Body of pancreas (tissue), 4 donors: Measurements from ENCODE around the gene RAB44. TPM values are rescaled to one million over a fixed set of nuclear protein-coding genes. Genes with fewer than 3 reads are reported as not detected.

Experiments
- ATAC-seq: fragments of 150-250 bp; one replicate; pipeline ENCODE4 v1.9.1; 2016
- DNase-seq, 4 donors: peaks; one replicate each; pipeline ENCODE4 v3.0.0-alpha.2; 2019
- H3K27ac ChIP-seq, 4 donors: fragments of 200-600 bp; sonication (generic); 1 replicate in 3 of 4; 2 replicates in 1 of 4; pipeline versions ENCODE4 v1.5.1 to v1.6.1; 2016 to 2019; ENCODE audit warnings: mild to moderate bottlenecking in 1 of 4, mixed read lengths in 1 of 4, moderate library complexity in 1 of 4
- H3K27me3 ChIP-seq, 2 donors: fragments of 200-600 bp; sonication (generic); one replicate each; pipeline ENCODE4 v1.6.0; 2016; ENCODE audit warnings: mild to moderate bottlenecking in 1 of 2
- H3K36me3 ChIP-seq, 2 donors: fragments of 200-600 bp; sonication (generic); replicated peaks in 1 of 2; 2 replicates each; pipeline ENCODE4 v1.5.1; 2016; ENCODE audit warnings: low read depth in 2 of 2; ENCODE audit not compliant: insufficient read depth in 1 of 2
- H3K4me1 ChIP-seq: fragments of 200-600 bp; sonication (generic); one replicate; pipeline ENCODE4 v1.6.0; 2016
- H3K4me3 ChIP-seq, 2 donors: fragments of 200-600 bp; sonication (generic); 1 replicate in 1 of 2; 2 replicates in 1 of 2; pipeline ENCODE4 v1.5.1; 2016 to 2019
- H3K9me3 ChIP-seq, 3 donors: fragments of 200-600 bp; sonication (generic); 1 replicate in 2 of 3; 2 replicates in 1 of 3; pipeline ENCODE4 v1.5.1; 2016
- CTCF ChIP-seq, 7 experiments: fragments of 450-650 bp in 4 of 7; fragments of 200-600 bp in 3 of 7; sonication (generic) in 3 of 7; IDR thresholded peaks; one replicate each; pipeline ENCODE4 v1.5.1; 2016 to 2019; ENCODE audit warnings: antibody characterized with exemption in 7 of 7
- POLR2A ChIP-seq, 3 donors: fragments of 450-650 bp; IDR thresholded peaks; one replicate each; pipeline ENCODE4 v1.6.1; 2016; ENCODE audit warnings: antibody characterized with exemption in 3 of 3, mild to moderate bottlenecking in 2 of 3
- WGBS, 2 donors: methylation state at CpG; one replicate each; pipeline ENCODE4 v1.1.5; 2017; 5-methylcytosine and 5-hydroxymethylcytosine counted together
- intact Hi-C: fragments of 100-400 bp; cut with DNase I; formaldehyde crosslinking; loops from one replicate; pipeline ENCODE4 v1.15.1; 2023
- total RNA-seq, 2 donors: library from RNA; depleted of rRNA; stranded (reverse); fragments of >200 nt; gene quantifications; one replicate each; pipeline ENCODE4 v1.1.0, GENCODE V29; 2016

Gene RAB44
- total RNA-seq, 2 donors from 2014 or later = 0.26 TPM; not detected in 1

- TF ChIP-seq CTCF (IDR thresholded peaks at IDR 0.05) = no peak
- no peak for TF ChIP-seq POLR2A (IDR thresholded peaks at IDR 0.05)
- no peak for ATAC-seq
- no peak for DNase-seq
- H3K36me3 ChIP-seq = no peaks in the 10 kb centered on the region
- intact Hi-C loops = no loop called here
- no peaks in the 10 kb centered on the region for H3K27me3 ChIP-seq
- H3K9me3 ChIP-seq = no peaks in the 10 kb centered on the region
- 66 to 73% methylated on average over 7 of the region's 7 CpGs for WGBS, 2 donors
- peak overlapping the region; percentile 50 to 99 (median 96) for H3K27ac ChIP-seq
- H3K4me1 ChIP-seq = peaks cover 43% of the 10 kb centered on the region
- H3K4me3 ChIP-seq = no peak overlapping the region
These were observed 20.4 kb upstream of the RAB44 start for GRCh38 chr6:36677059-36677749.

- H3K4me3 ChIP-seq = no peak overlapping the region
- H3K27me3 ChIP-seq = no peaks in the 10 kb centered on the region
- intact Hi-C loops = no loop called here
- no peaks in the 10 kb centered on the region for H3K9me3 ChIP-seq
- DNase-seq = no peak
- H3K27ac ChIP-seq = peak overlapping the region; percentile 20 to 99 (median 96)
- WGBS, 2 donors = 10 to 16% methylated on average over 10 of the region's 10 CpGs
- peaks cover 51% of the 10 kb centered on the region for H3K4me1 ChIP-seq
- H3K36me3 ChIP-seq = no peaks in the 10 kb centered on the region
- no peak for TF ChIP-seq POLR2A (IDR thresholded peaks at IDR 0.05)
- TF ChIP-seq CTCF (IDR thresholded peaks at IDR 0.05) = no peak
- ATAC-seq = no peak
These were observed 19.7 kb upstream of the RAB44 start for GRCh38 chr6:36677753-36678487.

DNA sequence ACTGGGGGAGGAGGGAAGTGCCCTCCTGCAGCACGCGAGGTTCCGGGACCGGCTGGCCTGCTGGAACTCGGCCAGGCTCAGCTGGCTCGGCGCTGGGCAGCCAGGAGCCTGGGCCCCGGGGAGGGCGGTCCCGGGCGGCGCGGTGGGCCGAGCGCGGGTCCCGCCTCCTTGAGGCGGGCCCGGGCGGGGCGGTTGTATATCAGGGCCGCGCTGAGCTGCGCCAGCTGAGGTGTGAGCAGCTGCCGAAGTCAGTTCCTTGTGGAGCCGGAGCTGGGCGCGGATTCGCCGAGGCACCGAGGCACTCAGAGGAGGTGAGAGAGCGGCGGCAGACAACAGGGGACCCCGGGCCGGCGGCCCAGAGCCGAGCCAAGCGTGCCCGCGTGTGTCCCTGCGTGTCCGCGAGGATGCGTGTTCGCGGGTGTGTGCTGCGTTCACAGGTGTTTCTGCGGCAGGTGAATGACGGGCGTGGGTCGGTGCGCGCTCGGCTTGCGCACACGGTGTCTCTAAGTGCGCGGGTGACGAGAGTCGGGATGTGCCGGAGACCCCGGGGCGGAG lies 19.1 kb upstream of the RAB44 start, which contains the start of gene CDKN1A:
CDKN1A (plus strand) TSS at position 227 of the 555 bp plus-strand sequence. CDS start 5,388 bp downstream, outside the sequence.
- peak; percentile 96 to 98 (median 96) for DNase-seq
- Histone ChIP-seq H3K27me3 (no peaks in the 10 kb centered on the region), H3K36me3 (no peaks in the 10 kb centered on the region), H3K9me3 (no peaks in the 10 kb centered on the region), H3K4me3 (peak within 1 kb of the TSS; percentile 40 to 73), H3K27ac (peak within 1 kb of the TSS; percentile 96 to 100 (median 98)), H3K4me1 (peaks cover 57% of the 10 kb centered on the region)
- WGBS, 2 donors = 1% methylated on average over 63 of the region's 63 CpGs; no CpG with 5 or more reads in 1 of the 2 donors
- intact Hi-C loops = no loop called here
- ATAC-seq = peak; percentile 78
- TF ChIP-seq POLR2A (IDR thresholded peaks at IDR 0.05) = peak; percentile 99 to 100 (median 100)
- TF ChIP-seq CTCF (IDR thresholded peaks at IDR 0.05) = peak in 2 of 7 experiments; percentile 36 to 39

DNA sequence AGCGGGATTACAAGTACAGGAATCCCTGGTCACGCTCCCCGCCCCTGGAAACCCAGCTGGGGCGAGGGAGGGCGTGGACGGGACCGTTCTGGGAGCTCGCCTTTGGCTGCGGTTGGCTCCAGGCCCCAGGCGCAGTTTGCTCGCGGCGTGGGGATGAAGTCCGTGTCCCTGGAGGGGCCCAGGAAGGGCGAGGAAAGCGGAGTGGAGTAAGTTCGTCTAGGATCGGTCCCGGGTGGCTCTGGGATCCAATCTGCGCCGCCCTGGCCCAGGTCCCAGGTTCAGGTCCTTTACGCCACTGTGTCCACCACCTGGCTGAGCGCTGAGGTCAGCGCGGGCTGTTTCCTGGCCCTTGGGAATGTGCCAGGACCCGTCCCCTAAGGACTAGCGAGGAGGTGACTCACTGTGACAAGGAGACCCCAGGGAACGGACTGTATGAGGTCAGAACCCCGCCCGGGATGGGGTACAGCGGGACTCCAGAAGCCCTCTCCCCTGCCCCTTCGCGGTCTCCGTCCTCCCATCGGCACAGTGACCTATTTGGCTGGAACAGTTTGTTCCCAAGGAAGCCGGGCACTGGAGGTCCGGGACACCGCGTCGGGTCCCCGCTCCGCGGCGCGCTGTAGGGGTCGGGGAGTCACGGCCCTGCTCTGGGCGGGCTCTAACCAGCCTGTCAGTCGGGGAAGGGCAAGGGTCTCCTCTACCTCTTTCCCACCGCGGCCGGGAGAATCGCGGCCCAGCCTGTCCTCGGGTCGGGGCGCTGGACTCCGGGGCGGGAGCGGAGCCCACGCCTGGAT lies 18.4 kb upstream of the RAB44 start:
- Histone ChIP-seq H3K36me3 (peaks cover 2% of the 10 kb centered on the region in 2 donors), H3K27ac (peak overlapping the region; percentile 96 to 100 (median 98)), H3K4me1 (peaks cover 64% of the 10 kb centered on the region), H3K4me3 (peak overlapping the region; percentile 40 to 73), H3K9me3 (no peaks in the 10 kb centered on the region), H3K27me3 (no peaks in the 10 kb centered on the region)
- intact Hi-C loops = no loop called here
- ATAC-seq (peak; percentile 44), DNase-seq (peak; percentile 83 to 88 (median 86))
- TF ChIP-seq POLR2A (IDR thresholded peaks at IDR 0.05) = peak in 1 of 3 donors; percentile 43
- TF ChIP-seq CTCF (IDR thresholded peaks at IDR 0.05) = peak in 1 of 7 experiments; percentile 5
- WGBS, 2 donors = 1 to 3% methylated on average over 13 to 59 of the region's 61 CpGs
